Uterus (tissue), 4 donors: ENCODE measurements around the gene IVL. TPM values are rescaled to one million over a fixed set of nuclear protein-coding genes. Genes with fewer than 3 reads are reported as not detected.

Experiments used
- DNase-seq, 2 donors: peaks; one replicate each; pipeline ENCODE4 v3.0.0-alpha.2; 2019 to 2020
- H3K27ac ChIP-seq, 2 donors: fragments of 200-600 bp; sonication (generic); 1 replicate in 1 of 2; 2 replicates in 1 of 2; pipeline ENCODE4 v1.5.1; 2016 to 2018
- H3K27me3 ChIP-seq, 2 donors: fragments of 200-600 bp; sonication (generic); one replicate each; pipeline ENCODE4 v1.5.1; 2018 to 2019; ENCODE audit warnings: control low read depth in 1 of 2
- H3K36me3 ChIP-seq, 2 donors: fragments of 200-600 bp; sonication (generic); one replicate each; pipeline ENCODE4 v1.5.1; 2019; ENCODE audit warnings: control low read depth in 1 of 2
- H3K4me1 ChIP-seq, 2 donors: fragments of 200-600 bp; sonication (generic); one replicate each; pipeline ENCODE4 v1.5.1; 2018 to 2019; ENCODE audit warnings: control low read depth in 1 of 2
- H3K4me3 ChIP-seq, 2 donors: fragments of 200-600 bp; sonication (generic); 1 replicate in 1 of 2; 2 replicates in 1 of 2; pipeline ENCODE4 v1.5.1; 2018 to 2019; ENCODE audit warnings: mild to moderate bottlenecking in 1 of 2
- H3K9me3 ChIP-seq, 2 donors: fragments of 200-600 bp; sonication (generic); one replicate each; pipeline ENCODE4 v1.5.1; 2019; ENCODE audit warnings: control low read depth in 1 of 2
- POLR2A ChIP-seq, 2 donors: fragments of 450-650 bp; IDR thresholded peaks; one replicate each; pipeline ENCODE4 v1.6.1; 2016; ENCODE audit warnings: antibody characterized with exemption in 2 of 2, mild to moderate bottlenecking in 1 of 2, moderate library complexity in 1 of 2
- intact Hi-C: fragments of 100-400 bp; cut with DNase I; formaldehyde crosslinking; loops from one replicate; pipeline ENCODE4 v1.15.1; 2023; ENCODE audit warnings: low total_unique reads
- total RNA-seq, 4 donors: library from RNA; depleted of rRNA in 3 of 4; stranded (reverse); fragments of >200 nt in 3 of 4; gene quantifications; one replicate each; pipeline versions ENCODE4 v1.1.0 to v1.2.4, GENCODE V29; 2014 to 2023
- TF ChIP-seq, protein P1 (sequence below), 4 experiments: fragments of 200-600 bp in 2 of 4; fragments of 450-650 bp in 2 of 4; sonication (generic) in 2 of 4; IDR thresholded peaks; one replicate each; pipeline ENCODE4 v1.5.1; 2016 to 2019; ENCODE audit warnings: antibody characterized with exemption in 4 of 4, mild to moderate bottlenecking in 2 of 4, moderate library complexity in 1 of 4
- donor health status: DM: yes; HTN: yes; CAD: no.

IVL gene
- total RNA-seq, 4 donors from 2014 or later = not detected

DNA sequence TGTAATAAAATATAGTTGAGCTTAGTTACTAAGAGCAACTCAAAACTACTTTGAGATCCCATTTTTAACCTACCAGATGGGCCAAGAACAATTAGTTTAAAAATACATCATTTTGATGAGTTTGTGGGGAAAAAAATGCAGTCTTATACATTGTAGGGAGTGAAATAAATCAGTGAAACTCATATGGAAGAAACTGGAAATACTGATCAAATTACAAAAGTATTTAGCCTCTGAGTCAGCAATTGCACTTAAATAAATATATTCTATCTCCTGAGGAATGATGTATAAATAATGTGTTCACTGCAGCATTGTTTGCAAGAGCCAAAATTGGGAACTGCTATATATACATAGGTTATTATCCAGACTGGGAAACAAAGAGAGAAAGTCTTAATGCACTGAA is 34.9 kb upstream of the IVL start:
- Histone ChIP-seq H3K27me3 (no peaks in the 10 kb centered on the region), H3K9me3 (no peaks in the 10 kb centered on the region), H3K4me1 (no peaks in the 10 kb centered on the region), H3K4me3 (no peak overlapping the region), H3K27ac (no peak overlapping the region), H3K36me3 (no peaks in the 10 kb centered on the region)
- TF ChIP-seq, protein P1, sequence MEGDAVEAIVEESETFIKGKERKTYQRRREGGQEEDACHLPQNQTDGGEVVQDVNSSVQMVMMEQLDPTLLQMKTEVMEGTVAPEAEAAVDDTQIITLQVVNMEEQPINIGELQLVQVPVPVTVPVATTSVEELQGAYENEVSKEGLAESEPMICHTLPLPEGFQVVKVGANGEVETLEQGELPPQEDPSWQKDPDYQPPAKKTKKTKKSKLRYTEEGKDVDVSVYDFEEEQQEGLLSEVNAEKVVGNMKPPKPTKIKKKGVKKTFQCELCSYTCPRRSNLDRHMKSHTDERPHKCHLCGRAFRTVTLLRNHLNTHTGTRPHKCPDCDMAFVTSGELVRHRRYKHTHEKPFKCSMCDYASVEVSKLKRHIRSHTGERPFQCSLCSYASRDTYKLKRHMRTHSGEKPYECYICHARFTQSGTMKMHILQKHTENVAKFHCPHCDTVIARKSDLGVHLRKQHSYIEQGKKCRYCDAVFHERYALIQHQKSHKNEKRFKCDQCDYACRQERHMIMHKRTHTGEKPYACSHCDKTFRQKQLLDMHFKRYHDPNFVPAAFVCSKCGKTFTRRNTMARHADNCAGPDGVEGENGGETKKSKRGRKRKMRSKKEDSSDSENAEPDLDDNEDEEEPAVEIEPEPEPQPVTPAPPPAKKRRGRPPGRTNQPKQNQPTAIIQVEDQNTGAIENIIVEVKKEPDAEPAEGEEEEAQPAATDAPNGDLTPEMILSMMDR (IDR thresholded peaks at IDR 0.05) = no peak
- TF ChIP-seq POLR2A (IDR thresholded peaks at IDR 0.05) = no peak
- DNase-seq = no peak
- intact Hi-C loops = no loop called here

DNA sequence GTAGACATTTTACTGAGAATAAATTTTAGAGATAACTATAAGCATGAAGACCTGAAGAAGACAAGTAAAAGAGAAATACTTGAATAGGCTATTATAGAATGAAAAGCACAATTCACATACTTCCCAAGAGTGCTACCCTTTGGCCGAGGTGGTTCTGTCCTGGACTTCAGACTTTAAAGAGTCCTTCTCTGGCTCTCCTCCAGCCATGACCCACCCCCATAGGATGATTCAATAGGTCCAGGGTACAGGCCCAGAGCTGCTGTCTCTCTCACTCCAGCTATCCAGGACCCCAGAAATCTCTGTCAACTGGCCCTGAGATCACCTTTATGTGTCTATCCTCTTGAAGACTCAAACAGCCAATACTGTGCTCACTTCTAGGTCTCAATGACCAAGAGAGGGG is 31.5 kb upstream of the IVL start:
- H3K27ac ChIP-seq = no peak overlapping the region
- no peaks in the 10 kb centered on the region for H3K9me3 ChIP-seq
- H3K36me3 ChIP-seq = no peaks in the 10 kb centered on the region
- TF ChIP-seq, protein P1 (IDR thresholded peaks at IDR 0.05) = no peak
- TF ChIP-seq POLR2A (IDR thresholded peaks at IDR 0.05) = no peak
- no peak for DNase-seq
- H3K4me3 ChIP-seq = no peak overlapping the region
- no peaks in the 10 kb centered on the region for H3K27me3 ChIP-seq
- intact Hi-C loops = no loop called here
- no peaks in the 10 kb centered on the region for H3K4me1 ChIP-seq

DNA sequence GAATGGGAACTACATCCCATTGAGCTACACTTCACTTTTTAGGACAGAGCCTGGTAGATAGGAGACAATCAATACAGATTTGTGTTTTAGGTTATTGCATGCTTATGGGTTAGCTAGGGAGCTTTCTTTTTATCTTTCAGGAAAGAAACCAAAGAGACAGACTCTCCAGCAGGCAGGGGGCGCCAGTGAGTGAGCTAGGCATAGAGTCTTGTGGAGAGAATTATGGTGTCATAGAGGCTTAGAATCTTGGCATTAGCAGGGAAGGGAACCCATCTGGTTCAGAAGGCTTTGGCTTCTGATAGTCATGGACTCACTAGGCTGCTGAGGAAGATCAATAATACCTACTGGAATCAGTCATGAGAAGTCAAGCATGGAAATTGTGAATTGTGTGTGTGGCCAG is 30.3 kb upstream of the IVL start, which contains the start of gene SMCP:
Gene SMCP (plus strand): TSS at position 281 of the 400 bp plus-strand sequence. CDS start 6,101 bp downstream, outside the sequence.
- no peaks in the 10 kb centered on the region for H3K9me3 ChIP-seq
- no peak for DNase-seq
- H3K27me3 ChIP-seq = no peaks in the 10 kb centered on the region
- intact Hi-C loops = no loop called here
- no peaks in the 10 kb centered on the region for H3K36me3 ChIP-seq
- H3K4me1 ChIP-seq = no peaks in the 10 kb centered on the region
- no peak within 1 kb of the TSS for H3K4me3 ChIP-seq
- H3K27ac ChIP-seq = no peak within 1 kb of the TSS
- TF ChIP-seq POLR2A (IDR thresholded peaks at IDR 0.05) = no peak
- TF ChIP-seq, protein P1 (IDR thresholded peaks at IDR 0.05) = no peak

DNA sequence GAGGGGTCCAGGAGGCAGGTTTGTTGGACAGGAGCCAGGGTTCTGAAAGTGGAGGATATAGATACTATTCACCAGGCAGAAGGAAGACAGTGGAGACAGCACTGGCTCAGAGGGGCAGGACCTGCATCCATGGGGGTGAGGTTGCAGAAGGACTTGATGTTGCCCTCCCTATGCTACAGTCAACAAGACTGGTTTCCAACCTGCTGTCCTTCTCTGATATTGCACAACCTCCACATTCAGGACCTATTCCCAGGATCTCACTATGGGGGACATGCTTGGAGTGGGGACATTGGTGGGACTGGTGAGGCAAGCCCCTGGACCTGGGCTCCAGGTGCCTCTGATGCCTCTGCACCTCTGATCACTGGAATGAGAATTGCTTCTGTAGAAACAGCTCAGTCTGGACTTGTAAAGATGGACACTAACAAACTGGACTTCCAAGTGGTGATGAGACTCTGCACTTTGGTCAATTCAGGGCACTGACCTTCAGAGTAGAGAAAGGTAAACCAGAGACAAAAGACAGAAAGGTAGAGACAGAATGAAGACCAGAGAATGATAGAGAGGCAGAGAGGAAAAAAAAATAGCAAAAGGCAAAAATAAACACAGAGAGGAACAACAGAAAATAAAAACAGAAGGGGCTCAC is 28.7 kb upstream of the IVL start:
- no peaks in the 10 kb centered on the region for H3K9me3 ChIP-seq
- no peaks in the 10 kb centered on the region for H3K4me1 ChIP-seq
- DNase-seq = no peak
- intact Hi-C loops = no loop called here
- no peaks in the 10 kb centered on the region for H3K36me3 ChIP-seq
- no peak overlapping the region for H3K4me3 ChIP-seq
- no peak for TF ChIP-seq POLR2A (IDR thresholded peaks at IDR 0.05)
- TF ChIP-seq, protein P1 (IDR thresholded peaks at IDR 0.05) = no peak
- H3K27ac ChIP-seq = no peak overlapping the region
- no peaks in the 10 kb centered on the region for H3K27me3 ChIP-seq

DNA sequence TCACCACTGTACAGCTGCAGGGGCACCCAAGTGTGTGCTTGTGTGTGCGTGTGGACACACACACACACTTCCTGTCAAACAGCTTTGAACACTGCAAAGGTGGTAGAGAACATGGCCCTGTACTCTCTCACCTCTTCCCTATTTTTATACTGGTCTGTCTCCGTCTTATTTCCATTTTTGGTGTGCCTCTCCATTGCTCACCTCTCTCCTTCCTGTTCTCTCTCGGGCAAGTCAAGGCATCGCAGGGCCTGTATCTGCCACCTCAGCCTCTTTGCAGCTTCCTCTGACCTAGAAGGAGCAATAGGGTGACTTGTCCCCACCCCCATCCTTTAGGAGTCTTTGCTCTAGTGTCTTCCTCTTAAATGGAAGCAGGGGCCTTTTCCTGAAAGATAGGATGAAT is 28.0 kb upstream of the IVL start:
- no peaks in the 10 kb centered on the region for H3K4me1 ChIP-seq
- H3K27ac ChIP-seq = no peak overlapping the region
- H3K27me3 ChIP-seq = no peaks in the 10 kb centered on the region
- intact Hi-C loops = no loop called here
- H3K9me3 ChIP-seq = no peaks in the 10 kb centered on the region
- H3K4me3 ChIP-seq = no peak overlapping the region
- no peak for DNase-seq
- H3K36me3 ChIP-seq = no peaks in the 10 kb centered on the region
- TF ChIP-seq POLR2A (IDR thresholded peaks at IDR 0.05) = no peak
- TF ChIP-seq, protein P1 (IDR thresholded peaks at IDR 0.05) = no peak
